GM21786 (cell line): ENCODE data around the gene PSD2.

Experiments
- ATAC-seq: cut with Tn5 transposase; IDR thresholded peaks from one replicate; pipeline ENCODE4 v1.9.1; 2021; ENCODE audit not compliant: unreplicated experiment

Gene PSD2

DNA sequence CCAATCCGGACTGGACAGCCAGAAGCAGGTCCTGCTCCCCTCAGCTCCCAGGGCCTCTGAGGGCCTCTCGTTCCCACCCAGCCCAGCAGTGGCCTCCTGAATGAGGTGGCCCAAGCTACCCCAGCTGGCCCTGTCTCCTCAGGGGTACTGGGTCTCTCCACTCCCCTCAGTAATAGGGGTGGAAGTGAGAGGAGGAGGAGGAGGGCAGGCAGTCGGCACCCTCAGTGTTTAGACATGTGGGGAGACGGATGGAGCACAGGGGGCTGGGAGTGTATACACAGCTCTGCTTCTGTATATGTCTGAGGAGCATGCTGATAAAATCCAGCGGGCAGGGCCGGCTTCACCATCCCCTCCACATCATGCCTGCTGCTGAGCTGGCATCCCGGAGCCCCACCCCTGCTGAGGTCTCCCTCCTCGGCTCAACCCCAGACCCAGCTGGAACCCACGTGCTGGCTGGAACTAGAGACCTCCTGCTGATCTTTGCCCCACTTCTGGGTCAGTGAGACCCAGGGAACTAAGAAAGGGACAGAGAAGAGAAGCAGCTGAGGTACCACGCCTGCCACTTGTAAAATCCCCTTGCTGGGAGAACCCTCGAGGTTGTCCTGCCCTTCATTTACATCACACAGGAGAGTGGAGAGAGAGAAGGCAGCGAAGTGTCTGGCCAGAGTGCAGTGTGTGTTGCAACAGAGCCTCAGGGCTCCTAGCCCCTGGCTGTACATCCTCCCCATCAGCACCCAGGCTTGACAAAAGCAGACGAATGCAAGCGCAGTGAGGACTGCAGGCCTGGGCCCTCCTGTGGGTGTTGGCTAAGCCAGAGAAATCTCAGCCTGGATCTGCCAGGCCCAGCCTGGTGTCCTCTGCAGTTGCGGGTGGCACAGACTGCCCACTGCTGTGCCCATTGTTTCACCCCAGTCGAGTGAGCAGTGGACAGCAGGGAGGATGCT is 77.5 kb downstream of the PSD2 start:
- no peak for ATAC-seq

DNA sequence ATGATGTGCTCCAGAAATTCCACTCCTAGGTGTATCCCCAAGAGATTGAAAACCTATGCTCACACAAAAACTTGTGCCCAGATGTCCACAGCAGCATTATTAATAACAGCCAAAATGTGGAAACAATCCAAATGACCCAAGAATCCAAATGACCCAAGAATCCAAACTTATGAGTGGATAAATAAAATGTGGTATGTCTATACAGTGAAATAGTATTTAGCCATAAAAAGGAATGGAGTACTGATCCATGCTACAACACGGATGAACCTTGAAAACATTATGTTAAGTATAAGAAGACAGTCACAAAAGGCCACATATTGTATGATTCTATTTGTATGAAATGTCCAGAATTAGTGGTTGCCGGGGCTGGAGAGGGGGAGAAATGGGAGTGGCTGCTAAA is 80.3 kb downstream of the PSD2 start:
- no peak for ATAC-seq

DNA sequence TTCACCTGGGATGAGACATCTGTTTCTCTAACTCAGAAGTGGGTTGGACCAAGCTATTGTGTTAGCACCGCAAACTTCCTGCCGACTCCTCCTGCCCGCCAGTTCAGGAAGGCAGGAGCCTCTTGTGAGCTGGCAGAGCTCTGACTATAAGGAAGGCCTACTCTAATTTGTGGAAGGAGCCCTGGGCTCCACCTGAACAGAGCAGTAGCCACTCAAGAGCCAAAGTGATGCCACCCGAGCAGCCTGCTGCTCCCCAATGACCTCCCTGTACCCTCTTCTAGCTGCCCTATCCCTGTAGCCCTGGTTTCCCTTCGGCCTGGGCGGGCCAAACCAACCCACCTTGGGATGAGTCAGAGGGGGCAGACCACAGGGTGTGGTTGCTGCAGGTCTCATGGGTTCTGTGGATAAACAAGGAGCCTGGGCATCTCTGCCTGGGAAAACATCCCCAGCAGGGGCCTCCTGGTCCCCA is 81.6 kb downstream of the PSD2 start:
- ATAC-seq: no peak

DNA sequence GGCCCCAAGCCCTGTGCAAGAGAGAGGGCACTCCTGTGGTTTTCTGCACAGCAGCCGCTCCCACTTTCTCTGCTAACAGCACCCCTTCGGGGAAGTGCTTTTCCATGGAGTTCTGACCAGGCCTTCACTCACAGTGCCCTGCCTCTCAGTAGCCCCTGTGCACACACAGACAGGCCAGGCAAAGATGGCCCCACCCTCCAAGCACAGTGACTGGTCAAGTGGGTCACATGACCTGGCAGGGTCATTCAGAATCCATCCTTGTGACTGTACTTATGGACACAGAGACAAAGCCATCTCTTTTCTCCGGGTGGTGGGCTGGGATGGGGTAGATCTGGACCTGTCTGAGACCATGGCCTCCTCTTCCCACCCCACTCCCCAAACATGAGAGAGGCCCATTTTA is 82.5 kb downstream of the PSD2 start:
- ATAC-seq: no peak

DNA sequence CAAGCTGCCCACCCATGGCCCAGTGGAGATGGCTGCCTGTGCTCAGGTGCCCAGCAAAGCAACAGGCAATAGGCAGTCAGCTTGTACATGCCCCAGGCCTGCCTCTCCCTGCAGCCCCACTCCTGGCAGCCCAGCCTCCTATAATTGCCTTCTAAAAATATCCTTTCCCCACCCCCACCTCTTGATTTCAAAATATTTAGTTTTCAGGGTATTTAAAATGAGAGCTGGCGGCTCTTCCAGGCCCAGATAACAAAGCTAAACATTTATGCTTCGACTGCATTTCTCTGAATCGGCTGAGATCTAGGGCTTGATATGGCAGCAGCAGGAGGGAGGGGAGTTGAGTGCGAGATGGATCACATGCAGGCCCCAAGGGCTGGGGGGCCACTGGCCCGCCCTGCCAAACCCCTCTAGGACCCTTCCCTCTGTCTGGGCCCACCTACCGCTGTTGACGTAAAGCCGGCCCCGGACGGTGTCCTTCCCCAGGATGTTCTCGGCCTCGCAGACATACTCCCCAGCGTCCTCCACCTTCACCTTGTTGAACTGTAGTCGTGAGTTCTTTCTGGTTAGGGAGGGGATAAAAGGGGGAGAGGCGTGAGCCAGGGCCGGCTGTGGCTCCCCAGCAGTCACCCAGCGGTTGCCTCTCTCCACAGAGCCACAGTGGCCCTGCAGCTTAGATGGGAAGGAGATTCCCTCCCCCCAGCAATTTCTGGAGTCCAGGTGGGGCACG is 85.0 kb downstream of the PSD2 start:
- ATAC-seq: no peak

DNA sequence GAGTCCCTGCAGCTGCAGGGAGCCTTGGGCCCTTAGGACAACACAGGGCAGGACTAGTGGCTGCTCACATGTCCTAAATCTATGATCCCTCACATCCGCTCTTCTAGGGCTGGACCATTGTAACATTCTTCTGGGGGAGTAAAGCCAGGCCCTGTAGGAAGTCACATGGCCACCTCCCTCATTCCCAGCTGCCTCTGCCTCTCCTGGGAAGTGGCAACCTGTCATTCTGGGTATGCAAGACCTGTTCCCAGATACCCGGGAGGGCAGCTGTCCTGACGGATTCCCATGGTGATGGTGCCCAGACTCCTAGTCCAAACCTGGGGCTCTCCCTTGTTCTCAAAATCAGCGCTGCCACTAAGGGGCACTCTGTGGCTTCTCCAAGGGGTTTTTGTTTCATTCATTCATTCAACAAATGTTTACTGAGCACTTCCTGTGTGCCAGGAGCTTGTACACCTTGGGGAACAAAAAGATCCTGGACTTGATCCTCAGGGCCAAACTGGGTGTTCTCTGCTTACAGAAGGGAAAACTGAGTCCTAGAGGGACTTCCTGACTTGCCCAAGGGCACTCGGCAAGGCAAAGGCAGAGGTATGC is 85.6 kb downstream of the PSD2 start:
- ATAC-seq: no peak

DNA sequence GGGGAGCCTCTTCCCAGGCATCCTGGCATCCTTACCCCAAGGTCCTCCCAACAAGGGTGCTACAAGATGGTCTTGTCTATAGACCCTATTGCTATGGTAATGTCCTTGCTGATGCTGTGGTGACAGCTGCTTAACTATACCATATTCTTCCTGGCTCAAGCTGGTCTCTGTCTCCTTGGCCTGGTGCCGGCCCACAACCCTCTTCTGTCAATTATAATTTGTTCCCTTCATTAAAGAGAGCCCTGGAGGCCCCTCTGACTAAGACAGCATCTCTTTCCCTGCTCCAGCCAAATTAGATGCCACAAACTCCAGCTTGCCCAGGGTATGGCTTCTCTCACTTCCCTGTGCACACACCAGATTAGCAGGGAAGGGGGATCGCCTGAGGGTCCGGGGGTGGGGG is 86.7 kb downstream of the PSD2 start:
- ATAC-seq: no peak

DNA sequence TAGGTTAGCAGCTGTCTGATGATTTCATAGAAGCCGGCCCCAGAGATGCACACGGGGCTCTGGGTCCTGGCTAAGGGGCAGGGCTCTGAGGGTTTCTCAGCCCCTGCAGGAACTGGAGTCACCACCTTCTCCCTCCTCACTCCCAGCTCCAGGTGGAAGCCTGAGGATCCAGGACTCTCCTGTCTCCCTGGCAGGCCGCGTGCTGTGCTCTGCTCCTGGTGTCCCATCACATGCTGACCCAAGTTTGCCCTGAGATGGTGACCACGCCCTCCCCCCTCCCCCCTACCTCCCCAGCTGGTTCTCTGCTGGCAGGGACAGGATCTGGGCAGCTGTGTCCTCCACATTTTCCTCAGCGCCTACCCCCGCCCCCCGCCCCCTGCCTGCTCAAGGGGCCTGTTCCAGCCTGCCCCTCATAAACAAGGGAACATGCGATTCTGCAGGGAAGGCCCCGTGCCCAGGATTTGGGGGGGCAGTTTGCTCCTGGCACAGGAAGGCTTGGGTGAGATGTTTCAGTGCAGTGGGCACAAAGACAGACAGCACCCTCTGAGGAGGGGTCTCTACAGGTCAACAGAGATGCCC is 87.4 kb downstream of the PSD2 start:
- ATAC-seq: no peak

DNA sequence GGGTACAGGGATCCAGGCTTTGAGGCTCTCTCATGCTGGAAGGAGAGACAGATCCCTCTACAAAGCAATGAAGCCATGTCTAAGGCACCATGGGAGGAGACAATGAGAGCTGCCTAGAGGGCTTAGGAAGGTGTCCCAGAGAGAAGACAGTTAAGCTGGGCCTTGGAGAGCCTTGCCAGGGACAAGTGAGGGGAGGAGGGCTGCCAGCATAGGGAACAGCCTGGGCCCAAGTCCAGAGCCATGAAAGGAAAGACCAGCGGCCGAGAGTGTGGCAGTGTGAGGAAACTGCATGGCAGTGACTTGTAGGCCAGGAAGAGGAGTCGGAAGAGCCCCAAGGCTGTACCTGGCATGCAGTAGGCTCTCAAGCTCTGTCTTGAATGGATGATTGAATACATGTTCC is 88.5 kb downstream of the PSD2 start:
- ATAC-seq: no peak

DNA sequence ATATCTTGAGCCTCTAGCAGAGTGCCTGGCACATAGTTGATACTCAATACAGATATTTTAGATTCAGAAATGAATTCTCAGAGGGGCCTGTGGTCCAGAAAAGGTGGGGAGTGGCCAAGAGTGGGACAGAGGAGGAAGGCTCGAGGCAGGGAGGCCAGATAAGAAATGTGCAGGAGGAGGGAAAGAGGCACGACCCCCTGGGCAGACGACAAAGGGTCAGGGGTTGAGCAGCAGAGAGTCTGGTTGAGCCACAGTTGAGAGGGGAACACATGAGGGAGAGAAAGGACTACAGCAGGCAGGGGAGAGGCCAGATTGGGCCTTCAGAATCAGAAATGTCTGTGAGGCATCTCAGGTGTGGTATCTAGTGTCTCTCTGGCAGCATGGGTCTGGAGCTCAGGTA is 89.1 kb downstream of the PSD2 start:
- no peak for ATAC-seq

DNA sequence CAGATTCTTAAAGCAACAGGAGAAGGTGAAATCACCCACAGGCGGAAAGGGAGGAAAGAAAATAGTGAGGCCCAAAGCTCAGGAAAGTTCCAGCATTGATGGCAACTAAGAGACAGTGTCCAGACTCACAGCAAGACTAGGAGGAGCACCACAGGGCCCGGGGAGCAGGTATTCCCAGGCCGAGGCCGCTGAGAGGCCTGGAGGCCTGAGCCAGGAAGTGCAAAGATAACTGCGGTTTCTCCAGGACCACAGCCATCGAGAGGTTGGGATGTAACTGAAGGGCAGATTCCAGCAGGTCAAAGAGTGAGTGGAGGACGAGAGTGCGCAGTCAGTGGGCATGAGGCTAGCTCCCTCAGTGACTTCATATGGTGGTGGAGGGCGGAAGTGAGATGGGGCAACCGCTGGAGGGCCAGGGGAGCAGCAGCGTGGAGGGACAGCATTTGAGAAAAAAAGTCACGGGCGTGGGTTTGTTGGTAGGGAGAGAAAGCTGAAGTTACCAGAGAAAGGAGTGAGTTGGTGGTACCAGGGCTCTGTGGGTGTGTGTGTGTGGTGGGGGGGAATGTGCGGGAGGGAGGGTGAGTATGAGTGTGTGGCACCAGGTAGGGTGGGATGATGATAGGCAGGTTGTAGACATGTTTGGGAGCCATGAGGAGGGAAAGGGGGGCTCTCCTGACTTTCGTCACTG is 89.7 kb downstream of the PSD2 start:
- no peak for ATAC-seq

DNA sequence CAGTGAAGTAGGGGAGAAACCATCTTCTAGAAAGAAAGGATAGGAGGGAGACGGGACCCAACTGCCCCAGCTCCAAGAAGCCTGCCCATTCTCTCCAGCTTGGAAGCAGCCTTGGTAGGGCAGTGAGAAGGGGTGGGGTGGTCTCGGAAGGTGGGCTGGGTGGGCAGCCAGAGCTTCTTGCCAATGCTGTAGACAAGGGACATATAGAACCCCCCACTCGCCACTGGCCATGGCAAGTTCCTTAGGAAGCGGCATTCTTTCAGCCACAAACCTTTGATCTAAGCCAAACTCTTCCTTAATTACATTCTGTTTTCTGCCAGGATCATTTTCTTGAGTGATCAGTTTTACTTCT is 90.2 kb downstream of the PSD2 start:
- no peak for ATAC-seq

DNA sequence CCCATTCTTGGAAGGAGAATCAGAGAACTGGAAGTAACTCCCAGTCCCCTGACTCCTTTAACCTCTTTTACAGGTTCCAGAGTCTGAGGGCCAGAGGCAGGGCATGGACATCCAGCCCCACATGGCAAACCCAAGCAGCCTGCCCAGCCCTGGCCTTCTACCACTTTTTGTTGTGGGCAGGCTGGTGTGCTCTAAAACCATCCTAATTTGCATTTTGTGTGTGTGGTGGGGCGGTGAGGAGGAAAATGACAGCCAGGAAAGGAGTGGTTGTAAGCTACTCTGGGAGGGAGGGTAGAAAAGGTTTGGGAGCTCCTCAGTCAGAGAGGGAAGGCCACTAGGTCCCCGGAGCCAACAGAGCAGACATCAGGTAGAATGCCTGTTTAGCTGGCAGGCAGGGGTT is 90.6 kb downstream of the PSD2 start:
- ATAC-seq: no peak

DNA sequence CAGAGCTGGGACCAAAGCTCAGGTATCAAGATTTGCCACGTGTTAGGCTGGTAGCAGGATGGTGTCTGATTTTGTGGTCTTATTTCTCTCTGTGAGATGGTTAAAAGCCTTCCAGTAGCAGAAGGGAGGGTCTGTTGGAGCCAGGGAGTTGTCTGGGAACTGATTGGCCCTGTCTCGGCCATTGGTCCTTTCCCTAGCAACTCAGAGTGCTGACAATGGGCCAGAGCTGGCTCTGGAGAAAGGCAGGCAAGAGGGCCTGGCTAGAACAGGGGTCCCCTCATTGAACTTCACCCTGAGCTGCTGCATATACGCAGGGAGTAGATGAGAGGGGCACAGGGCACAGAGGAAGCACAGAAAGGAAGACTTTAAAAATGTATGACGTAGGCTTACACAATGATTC is 92.8 kb downstream of the PSD2 start:
- no peak for ATAC-seq

DNA sequence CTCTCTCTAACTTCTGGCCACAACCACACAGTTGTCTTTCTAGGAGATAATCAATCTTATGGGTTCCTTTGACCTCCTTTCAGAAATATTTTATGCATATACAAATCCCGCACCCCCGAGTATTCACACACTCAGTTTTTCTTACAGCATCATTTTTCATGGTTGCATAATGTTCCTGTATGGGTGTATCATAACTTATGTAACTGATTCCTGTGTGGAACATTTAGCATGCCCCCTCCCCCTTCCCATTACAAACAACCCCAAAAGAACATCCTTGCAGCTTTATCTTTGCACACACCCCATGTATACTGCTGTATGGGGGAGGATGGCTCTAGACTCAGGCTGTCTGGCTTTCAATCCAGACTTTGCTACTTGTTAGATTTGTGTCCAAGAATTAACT is 93.8 kb downstream of the PSD2 start:
- no peak for ATAC-seq

DNA sequence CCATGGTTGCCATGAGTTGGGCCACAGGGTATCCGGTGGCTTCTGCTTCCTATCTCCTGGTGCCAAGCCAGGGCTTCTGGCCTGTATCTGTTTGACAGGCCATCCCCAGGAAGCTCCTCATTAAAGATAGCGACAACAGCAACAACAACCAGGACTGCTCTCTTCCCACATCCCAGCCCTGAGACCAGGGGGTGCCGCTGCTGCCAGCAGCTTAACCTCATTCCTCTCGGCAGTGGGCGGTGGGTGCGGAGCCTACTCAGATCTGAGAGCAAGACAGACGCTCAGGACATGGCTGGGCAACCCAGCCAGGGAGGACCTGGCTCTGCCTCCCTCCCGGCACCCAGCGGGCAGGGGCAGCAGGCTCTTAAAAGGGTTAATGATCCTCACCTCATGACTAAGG is 98.3 kb downstream of the PSD2 start:
- ATAC-seq: no peak
